ENCODE results near the gene TMEM178A. TPM values are rescaled to one million over a fixed set of nuclear protein-coding genes. Genes with fewer than 3 reads are reported as not detected.

The TMEM178A gene
- total and polyA plus RNA-seq, 2 donors (not counting 1 experiment from before 2014, with no cell fraction given) = 0.69 to 0.99 TPM

DNA sequence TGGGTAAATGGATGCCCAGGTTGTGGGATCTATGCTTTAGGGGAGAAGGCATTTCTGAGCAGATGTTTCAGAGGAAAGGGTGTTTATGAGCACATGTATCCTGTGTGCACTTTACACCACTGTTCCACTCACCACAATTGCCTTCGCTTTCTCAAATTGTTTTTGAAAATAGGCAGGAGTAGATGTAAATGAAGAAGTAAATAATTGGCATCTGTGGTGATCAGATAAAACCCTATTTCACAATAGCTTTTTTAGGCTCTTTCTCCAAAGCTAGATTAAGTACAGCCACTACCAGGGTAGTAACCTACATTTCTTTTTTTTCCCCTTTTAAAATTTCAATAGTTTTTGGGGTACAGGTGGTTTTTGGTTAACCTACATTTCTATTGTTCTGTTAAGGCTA, 40.6 kb downstream of the TMEM178A start:
- H3K4me1 Mint-ChIP-seq = no peaks in the 10 kb centered on the region
- no peak for DNase-seq
- H3K27me3 ChIP-seq (replicated peaks in 1 of 4; ENCODE audit: control extremely low read depth in 1 of 4, control insufficient read depth in 3 of 4, insufficient read depth in 4 of 4, low read length in 3 of 4) = peaks cover 0 to 9% (median 0%) of the 10 kb centered on the region in 4 experiments
- POLR2A ChIA-PET = interaction anchor here (0.7 kb wide), 1 partner anchor 258 kb away, joined by 5 read pairs; no protein-coding TSS in a partner anchor
- TF ChIP-seq EZH2 (IDR thresholded peaks at IDR 0.05; ENCODE audit: borderline replicate concordance, insufficient read depth, low read depth, low read length, poor library complexity, severe bottlenecking) = no peak
- H3K36me3 ChIP-seq (replicated peaks in 1 of 2; ENCODE audit: control extremely low read depth in 1 of 2, control insufficient read depth in 1 of 2, extremely low read depth in 1 of 2, insufficient read depth in 2 of 2, low read length in 1 of 2) = no peaks in the 10 kb centered on the region
- CTCF ChIA-PET = interaction anchor here (1.0 kb wide), 1 partner anchor 24 kb away, joined by 3 read pairs; no protein-coding TSS in a partner anchor
- H3K9me3 ChIP-seq (ENCODE audit: control extremely low read depth in 1 of 3, control insufficient read depth in 2 of 3, insufficient read depth in 1 of 3, low read length in 2 of 3) = peaks cover 0 to 11% (median 8%) of the 10 kb centered on the region in 3 donors
- H3K4me2 ChIP-seq (replicated peaks; ENCODE audit: low read depth, low read length, poor library complexity, severe bottlenecking) = no peak overlapping the region
- no peak overlapping the region for H3K27ac ChIP-seq (ENCODE audit: low read length in 2 of 2)
- peaks cover 7% of the 10 kb centered on the region for H3K9me3 Mint-ChIP-seq (ENCODE audit: insufficient read depth)
- WGBS (ENCODE audit: insufficient coverage) = no CpG with 5 or more reads among the region's 1 CpG
- ATAC-seq (ENCODE audit: low read depth) = no peak
- H3K4me3 Mint-ChIP-seq = no peak overlapping the region
- H3K27me3 Mint-ChIP-seq = peaks cover 12% of the 10 kb centered on the region
- no peak overlapping the region for H3K9ac ChIP-seq (ENCODE audit: low read length)
- no peaks in the 10 kb centered on the region for H3K4me1 ChIP-seq (ENCODE audit: control insufficient read depth in 2 of 2, insufficient read depth in 2 of 2, low read length in 2 of 2)
- H2AFZ ChIP-seq (ENCODE audit: insufficient read depth, low read depth, low read length, poor library complexity, severe bottlenecking) = no peak overlapping the region
- H4K20me1 ChIP-seq (ENCODE audit: control insufficient read depth, insufficient read depth, low read length, poor library complexity, severe bottlenecking) = no peaks in the 10 kb centered on the region
- H3K27ac Mint-ChIP-seq = no peak overlapping the region
- intact Hi-C loops (cut with micrococcal nuclease) = no loop called here
- H3K4me3 ChIP-seq (ENCODE audit: control extremely low read depth in 1 of 5, extremely low read depth in 1 of 5, insufficient read depth in 1 of 5, low read depth in 2 of 5, low read length in 4 of 5) = no peak overlapping the region
- no peaks in the 10 kb centered on the region for H3K79me2 ChIP-seq (ENCODE audit: control insufficient read depth, insufficient read depth, low read length)

DNA sequence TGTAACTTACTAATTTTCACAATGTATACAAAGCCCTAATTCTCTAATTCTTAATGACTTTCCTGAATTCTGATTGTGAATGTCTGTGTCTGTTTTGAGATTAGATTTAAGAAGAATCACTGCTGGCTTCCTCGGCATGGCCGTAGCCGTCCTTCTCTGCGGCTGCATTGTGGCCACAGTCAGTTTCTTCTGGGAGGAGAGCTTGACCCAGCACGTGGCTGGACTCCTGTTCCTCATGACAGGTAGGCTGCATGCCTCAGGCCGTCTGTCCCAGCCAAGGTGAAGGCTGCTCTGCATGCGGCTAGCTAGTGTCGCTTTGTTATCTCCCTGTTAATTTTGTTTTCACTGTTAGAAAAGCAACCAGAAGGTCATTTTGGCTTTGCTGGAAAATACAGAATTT, 41.2 kb downstream of the TMEM178A start:
- TF ChIP-seq, protein P1, sequence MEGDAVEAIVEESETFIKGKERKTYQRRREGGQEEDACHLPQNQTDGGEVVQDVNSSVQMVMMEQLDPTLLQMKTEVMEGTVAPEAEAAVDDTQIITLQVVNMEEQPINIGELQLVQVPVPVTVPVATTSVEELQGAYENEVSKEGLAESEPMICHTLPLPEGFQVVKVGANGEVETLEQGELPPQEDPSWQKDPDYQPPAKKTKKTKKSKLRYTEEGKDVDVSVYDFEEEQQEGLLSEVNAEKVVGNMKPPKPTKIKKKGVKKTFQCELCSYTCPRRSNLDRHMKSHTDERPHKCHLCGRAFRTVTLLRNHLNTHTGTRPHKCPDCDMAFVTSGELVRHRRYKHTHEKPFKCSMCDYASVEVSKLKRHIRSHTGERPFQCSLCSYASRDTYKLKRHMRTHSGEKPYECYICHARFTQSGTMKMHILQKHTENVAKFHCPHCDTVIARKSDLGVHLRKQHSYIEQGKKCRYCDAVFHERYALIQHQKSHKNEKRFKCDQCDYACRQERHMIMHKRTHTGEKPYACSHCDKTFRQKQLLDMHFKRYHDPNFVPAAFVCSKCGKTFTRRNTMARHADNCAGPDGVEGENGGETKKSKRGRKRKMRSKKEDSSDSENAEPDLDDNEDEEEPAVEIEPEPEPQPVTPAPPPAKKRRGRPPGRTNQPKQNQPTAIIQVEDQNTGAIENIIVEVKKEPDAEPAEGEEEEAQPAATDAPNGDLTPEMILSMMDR (IDR thresholded peaks at IDR 0.05) = no peak
- TF ChIP-seq EZH2 (IDR thresholded peaks at IDR 0.05; ENCODE audit: borderline replicate concordance, insufficient read depth, low read depth, low read length, poor library complexity, severe bottlenecking) = no peak
- Mint-ChIP-seq H3K27ac (no peak overlapping the region), H3K9me3 (ENCODE audit: insufficient read depth) (peaks cover 4% of the 10 kb centered on the region), H3K4me3 (no peak overlapping the region), H3K4me1 (no peaks in the 10 kb centered on the region), H3K27me3 (peaks cover 12% of the 10 kb centered on the region)
- DNase-seq (no peak), ATAC-seq (ENCODE audit: low read depth) (no peak)
- H3K27ac ChIP-seq (ENCODE audit: low read length in 2 of 2) = no peak overlapping the region
- H3K4me1 ChIP-seq (ENCODE audit: control insufficient read depth in 2 of 2, insufficient read depth in 2 of 2, low read length in 2 of 2) = no peaks in the 10 kb centered on the region
- 98% methylated on average over 8 of the region's 8 CpGs for WGBS (ENCODE audit: insufficient coverage)
- H3K79me2 ChIP-seq (ENCODE audit: control insufficient read depth, insufficient read depth, low read length) = no peaks in the 10 kb centered on the region
- H3K36me3 ChIP-seq (replicated peaks in 1 of 2; ENCODE audit: control extremely low read depth in 1 of 2, control insufficient read depth in 1 of 2, extremely low read depth in 1 of 2, insufficient read depth in 2 of 2, low read length in 1 of 2) = no peaks in the 10 kb centered on the region
- ChIA-PET POLR2A (interaction anchor here (0.7 kb wide), 1 partner anchor 258 kb away, joined by 5 read pairs; no protein-coding TSS in a partner anchor), CTCF (no interaction called here)
- no peak overlapping the region for H2AFZ ChIP-seq (ENCODE audit: insufficient read depth, low read depth, low read length, poor library complexity, severe bottlenecking)
- no peak overlapping the region for H3K9ac ChIP-seq (ENCODE audit: low read length)
- intact Hi-C loops (cut with micrococcal nuclease) = no loop called here
- peaks cover 0 to 5% (median 4%) of the 10 kb centered on the region in 3 donors for H3K9me3 ChIP-seq (ENCODE audit: control extremely low read depth in 1 of 3, control insufficient read depth in 2 of 3, insufficient read depth in 1 of 3, low read length in 2 of 3)
- peaks cover 0 to 9% (median 0%) of the 10 kb centered on the region in 4 experiments for H3K27me3 ChIP-seq (replicated peaks in 1 of 4; ENCODE audit: control extremely low read depth in 1 of 4, control insufficient read depth in 3 of 4, insufficient read depth in 4 of 4, low read length in 3 of 4)
- H3K4me3 ChIP-seq (ENCODE audit: control extremely low read depth in 1 of 5, extremely low read depth in 1 of 5, insufficient read depth in 1 of 5, low read depth in 2 of 5, low read length in 4 of 5) = no peak overlapping the region
- H3K4me2 ChIP-seq (replicated peaks; ENCODE audit: low read depth, low read length, poor library complexity, severe bottlenecking) = no peak overlapping the region
- H4K20me1 ChIP-seq (ENCODE audit: control insufficient read depth, insufficient read depth, low read length, poor library complexity, severe bottlenecking) = no peaks in the 10 kb centered on the region

All from B cell (primary cell).